GM12864 (cell line): ENCODE measurements around the gene NRIP2.
A peak's percentile ranks its signal among the peaks of the same experiment; 100 is the strongest.
"Not testable (repeated sequence)": the region's sequence is repeated elsewhere in the genome, so short reads cannot be mapped to it uniquely, and the experiment has no call there.

Source experiments
- DNase-seq: peaks from one replicate; pipeline ENCODE4 v3.0.0-alpha.2; 2011; ENCODE audit warnings: low read depth
- H3K4me3 ChIP-seq: 2 replicates; pipeline ENCODE4 v1.5.1; 2011; ENCODE audit warnings: mild to moderate bottlenecking, low read depth, low read length, control low read depth
- TF ChIP-seq, protein P1 (sequence below): IDR thresholded peaks from 2 replicates; pipeline ENCODE4 v1.5.1; 2011; ENCODE audit warnings: low read depth, mild to moderate bottlenecking, moderate library complexity, low read length, control low read depth, inconsistent platforms; ENCODE audit errors: missing control alignments

Gene NRIP2, protein sequence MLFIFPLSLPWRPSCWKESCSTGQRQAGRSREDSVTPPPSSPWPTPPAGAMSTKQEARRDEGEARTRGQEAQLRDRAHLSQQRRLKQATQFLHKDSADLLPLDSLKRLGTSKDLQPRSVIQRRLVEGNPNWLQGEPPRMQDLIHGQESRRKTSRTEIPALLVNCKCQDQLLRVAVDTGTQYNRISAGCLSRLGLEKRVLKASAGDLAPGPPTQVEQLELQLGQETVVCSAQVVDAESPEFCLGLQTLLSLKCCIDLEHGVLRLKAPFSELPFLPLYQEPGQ

DNA sequence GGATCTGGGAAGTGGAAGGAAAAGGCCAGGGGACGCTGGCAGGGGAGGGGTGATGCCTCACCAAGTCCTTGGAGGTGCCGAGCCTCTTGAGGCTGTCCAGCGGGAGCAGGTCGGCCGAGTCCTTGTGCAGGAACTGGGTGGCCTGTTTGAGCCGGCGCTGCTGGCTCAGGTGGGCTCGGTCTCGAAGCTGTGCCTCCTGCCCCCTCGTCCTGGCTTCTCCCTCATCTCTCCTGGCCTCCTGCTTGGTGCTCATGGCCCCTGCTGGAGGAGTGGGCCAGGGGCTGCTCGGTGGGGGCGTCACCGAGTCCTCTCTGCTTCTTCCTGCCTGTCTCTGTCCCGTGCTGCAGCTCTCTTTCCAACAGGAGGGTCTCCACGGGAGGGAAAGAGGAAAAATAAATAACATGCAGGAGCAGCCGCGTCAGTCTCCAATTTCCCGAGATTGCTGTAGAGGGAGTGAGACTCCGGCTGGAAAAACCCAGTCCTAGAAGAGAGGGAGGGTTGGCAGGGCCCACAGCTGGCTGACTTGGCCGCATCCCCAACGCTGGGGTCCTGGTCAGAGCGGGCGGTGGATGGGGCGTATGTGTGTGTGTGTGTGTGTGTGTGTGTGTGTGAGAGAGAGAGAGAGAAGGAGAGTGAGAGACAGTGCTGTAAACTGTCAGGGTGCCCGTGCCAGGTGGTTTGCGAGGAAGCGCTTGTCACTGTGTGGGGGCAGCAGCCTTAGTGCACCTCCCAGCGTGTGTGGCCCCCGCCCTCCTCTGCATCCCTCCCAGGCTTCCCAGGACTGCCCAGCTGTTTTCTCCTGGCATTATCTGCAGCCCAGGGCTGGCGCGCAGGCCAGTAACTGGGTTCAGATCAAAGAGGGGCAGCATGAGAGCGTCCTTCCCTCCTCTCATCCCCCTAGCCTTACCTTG, at the start of gene NRIP2:
NRIP2 (minus strand) TSS at position 455 of the 911 bp plus-strand sequence; CDS start at position 403, 52 bp downstream.
- no peak for DNase-seq
- TF ChIP-seq, protein P1, sequence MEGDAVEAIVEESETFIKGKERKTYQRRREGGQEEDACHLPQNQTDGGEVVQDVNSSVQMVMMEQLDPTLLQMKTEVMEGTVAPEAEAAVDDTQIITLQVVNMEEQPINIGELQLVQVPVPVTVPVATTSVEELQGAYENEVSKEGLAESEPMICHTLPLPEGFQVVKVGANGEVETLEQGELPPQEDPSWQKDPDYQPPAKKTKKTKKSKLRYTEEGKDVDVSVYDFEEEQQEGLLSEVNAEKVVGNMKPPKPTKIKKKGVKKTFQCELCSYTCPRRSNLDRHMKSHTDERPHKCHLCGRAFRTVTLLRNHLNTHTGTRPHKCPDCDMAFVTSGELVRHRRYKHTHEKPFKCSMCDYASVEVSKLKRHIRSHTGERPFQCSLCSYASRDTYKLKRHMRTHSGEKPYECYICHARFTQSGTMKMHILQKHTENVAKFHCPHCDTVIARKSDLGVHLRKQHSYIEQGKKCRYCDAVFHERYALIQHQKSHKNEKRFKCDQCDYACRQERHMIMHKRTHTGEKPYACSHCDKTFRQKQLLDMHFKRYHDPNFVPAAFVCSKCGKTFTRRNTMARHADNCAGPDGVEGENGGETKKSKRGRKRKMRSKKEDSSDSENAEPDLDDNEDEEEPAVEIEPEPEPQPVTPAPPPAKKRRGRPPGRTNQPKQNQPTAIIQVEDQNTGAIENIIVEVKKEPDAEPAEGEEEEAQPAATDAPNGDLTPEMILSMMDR, result no peak
- H3K4me3 ChIP-seq, result no peak within 1 kb of the TSS

DNA sequence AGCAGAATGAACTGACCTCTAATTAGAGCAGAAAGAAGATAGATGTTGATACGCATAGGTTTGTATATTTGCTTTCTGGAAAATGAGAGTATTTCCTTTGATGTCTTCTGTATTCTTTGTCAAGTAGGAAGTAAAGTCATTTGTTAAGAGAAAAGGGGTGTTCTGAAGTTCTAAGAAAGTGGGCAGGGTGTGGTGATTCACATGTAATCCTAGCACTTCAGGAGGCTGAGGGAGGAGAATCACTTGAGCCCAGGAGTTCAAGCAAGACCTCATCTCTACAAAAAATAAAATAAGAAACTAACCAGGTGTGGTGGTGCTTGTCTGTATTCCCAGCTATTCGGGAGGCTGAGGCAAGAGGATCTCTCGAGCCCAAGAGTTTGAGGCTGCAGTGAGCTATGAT, 45.0 kb upstream of the NRIP2 start:
- H3K4me3 ChIP-seq, result no peak overlapping the region
- TF ChIP-seq, protein P1, result no peak
- no peak for DNase-seq

DNA sequence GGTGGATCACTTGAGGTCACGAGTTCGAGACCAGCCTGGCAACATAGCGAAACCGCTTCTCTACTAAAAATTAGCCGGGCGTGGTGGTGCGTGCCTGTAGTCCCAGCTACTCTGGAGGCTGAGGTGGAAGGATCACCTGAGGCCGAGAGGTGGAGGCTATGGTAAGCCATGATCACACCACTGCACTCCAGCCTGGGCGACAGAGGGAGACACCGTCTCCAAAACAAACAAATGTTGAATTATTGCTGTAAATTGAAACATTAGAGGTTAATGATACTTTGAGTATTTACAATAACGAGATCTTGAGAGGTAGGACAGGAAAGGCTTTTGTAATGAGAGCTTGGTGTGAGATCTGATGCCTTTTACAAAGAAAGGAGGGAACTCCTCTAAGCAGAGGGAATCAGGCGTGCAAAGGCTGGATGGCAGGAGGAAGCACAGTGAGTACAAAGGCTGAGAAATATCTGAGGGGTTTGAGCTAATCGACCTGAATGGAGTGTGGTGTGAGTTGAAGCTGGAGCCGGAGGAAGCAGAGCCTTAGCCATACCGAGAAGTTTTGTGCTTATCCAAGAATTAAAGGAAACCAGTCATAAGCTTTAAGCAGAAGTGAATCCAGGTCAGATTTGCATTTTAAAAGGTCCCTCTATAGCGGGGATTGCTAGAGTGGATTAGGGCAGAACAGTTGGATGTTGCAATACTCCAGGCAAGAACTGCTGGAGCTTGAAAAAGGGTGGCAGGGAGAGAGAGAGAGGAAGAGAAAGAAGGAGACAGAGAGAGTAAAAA, 43.3 kb upstream of the NRIP2 start:
- TF ChIP-seq, protein P1, result no peak
- DNase-seq, result no peak
- H3K4me3 ChIP-seq, result peak overlapping the region; percentile 67

DNA sequence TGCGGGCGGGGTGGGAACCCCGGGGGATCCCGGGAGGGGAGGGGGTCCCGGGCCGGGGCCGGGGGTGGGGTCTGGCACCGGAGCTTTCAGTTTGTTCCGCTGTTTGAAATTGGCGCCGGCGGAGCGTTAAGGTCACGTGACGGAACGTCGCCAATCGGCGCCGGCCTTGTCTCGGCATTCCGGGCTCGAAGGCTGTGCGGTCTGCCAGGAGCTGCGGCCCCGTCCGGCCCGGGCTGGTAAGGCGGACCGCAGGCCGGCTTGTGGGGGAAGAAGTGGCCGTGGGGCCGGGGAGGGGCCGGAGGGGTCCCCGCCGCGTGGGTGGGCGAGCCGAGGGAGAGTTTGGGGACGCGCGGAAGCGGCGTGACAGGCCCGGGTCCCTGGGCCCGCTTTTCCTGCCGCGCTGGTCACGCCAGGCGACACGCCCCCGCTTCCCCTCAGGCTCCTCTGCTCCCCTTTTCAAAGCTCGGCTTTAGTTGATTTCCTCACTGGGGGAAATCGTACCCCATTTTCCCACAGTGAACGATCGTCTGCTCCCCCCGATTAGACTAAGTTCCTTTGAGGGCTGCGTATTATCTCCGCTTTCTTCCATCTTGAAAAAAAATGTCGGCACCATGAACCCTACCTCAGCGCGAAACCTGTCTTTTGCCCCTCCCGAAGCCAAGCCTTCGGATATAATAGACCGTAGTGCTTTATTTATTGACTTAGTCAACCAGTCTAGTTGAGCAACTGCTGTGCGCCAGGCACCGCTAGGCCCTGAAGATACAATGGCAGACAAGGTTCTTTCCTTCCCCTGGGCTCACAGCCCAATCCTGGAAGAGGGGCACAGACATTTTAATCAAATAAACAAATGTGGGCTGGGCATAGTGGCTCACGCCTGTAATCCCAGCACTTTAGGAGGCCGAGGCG, 42.5 kb upstream of the NRIP2 start, which contains the start of the genes FOXM1 and RHNO1:
FOXM1 (minus strand) TSS at position 128 of the 906 bp plus-strand sequence. CDS start 2,696 bp downstream, outside the sequence.
RHNO1 (plus strand) TSS at position 177 of the 906 bp plus-strand sequence. CDS start 8,144 bp downstream, outside the sequence.
- TF ChIP-seq, protein P1, result no peak

DNA sequence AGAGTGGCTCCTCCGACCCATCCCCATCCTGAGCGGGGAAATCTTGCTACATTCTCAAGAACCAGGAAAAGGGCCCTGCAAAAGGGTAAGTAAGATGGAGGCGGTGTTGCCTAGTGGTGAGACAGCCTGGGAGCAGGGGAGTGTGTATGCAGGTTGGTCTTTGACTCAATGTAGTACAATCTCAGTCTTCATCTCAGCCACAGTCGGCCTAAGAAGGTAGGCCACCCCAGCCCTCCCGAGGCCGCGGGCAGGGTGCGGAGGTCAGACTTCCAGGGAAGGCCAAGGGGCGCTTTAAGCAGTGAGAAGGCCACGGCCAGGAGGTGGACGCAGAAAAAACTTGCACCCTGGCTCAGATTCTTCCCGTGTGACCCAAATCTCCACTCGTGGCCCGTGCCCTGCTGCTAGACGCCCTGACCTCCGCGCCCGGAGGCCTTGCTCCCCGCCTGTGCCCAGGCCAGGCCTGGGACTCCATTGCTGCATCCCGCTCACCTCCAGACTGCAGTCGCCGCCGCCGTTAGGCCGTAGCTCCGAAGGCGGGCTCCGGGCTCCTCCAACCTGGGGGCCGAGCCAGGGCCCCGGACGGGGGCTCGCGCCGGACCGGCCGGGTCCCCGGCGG, 41.7 kb upstream of the NRIP2 start:
- TF ChIP-seq, protein P1, result no peak
- H3K4me3 ChIP-seq, result peak overlapping the region; percentile 67
- DNase-seq, result no peak

More for the DNA sequence above, 42.5 kb upstream of the NRIP2 start, which contains the start of the genes FOXM1 and RHNO1:
- DNase-seq, result peak; percentile 53
- H3K4me3 ChIP-seq, result peak within 1 kb of the TSS; percentile 67

DNA sequence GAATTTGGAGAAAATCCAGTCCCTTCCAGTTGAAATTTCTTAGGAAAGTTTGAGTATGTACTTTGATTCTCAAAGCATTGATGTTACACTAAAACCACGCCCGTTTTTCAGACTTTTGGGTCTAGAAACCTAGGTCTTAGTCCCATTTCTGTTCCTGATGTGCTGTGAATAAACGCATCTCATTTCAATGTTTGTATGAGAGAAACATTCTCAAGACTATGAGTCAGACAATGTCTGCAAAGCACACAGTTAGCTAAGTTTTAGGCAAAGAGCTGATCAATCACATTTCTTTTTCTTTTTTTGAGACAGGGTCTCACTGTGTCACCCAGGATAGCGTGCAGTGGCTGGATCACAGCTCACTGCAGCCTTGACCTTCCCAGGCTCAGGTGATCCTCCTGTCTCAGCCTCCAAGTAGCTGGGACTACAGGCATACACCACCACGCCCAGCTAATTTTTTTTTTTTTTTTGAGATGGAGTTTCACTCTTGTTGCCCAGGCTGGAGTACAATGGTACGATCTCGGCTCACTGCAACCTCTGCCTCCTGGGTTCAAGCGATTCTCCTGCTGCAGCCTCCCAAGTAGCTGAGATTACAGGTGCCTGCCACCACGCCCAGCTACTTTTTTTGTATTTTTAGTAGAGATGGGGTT, 34.3 kb upstream of the NRIP2 start:
- not testable (repeated sequence) for DNase-seq, H3K4me3 ChIP-seq
